ENCODE data around the gene TXNDC5.

DNA sequence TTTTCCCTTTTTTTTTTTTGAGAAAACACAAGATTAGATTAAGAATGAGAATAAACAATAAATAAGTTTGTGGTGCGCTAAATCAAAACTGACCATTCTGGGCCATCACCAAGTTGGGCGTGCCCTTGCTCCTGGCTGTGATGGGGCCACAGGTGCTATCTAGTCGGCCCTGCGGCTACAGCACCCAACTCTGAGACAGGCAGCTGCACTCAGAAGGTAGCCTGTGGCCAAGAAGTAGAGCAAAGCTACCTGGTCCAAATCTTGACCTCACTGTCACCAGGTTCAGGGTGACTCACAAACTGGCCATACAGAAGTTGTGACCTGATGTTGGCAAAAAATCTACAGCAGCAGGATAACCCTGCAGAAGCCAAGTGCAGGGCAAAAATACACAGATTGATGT, 3.4 kb downstream of the TXNDC5 start:
- TF ChIP-seq CTCF (IDR thresholded peaks at IDR 0.05) = no peak
- no peak for TF ChIP-seq POLR2A (IDR thresholded peaks at IDR 0.05)

All from thyroid gland (tissue), 4 donors.